ENCODE results near the gene HDGFL1. TPM values are rescaled to one million over a fixed set of nuclear protein-coding genes. Genes with fewer than 3 reads are reported as not detected.

HDGFL1 gene
- total RNA-seq (not detected), polyA plus RNA-seq (under 0.01 TPM)
- long read RNA-seq, donor 1: 0 reads
- long read RNA-seq, donor 2: 0 reads
- long read RNA-seq, donor 3: 0 reads
- long read RNA-seq, donor 4: 0 reads
- long read RNA-seq, donor 5: 0 reads
- long read RNA-seq, donor 6: 0 reads
- long read RNA-seq, donor 7: 0 reads
- long read RNA-seq, donor 8: 0 reads
- long read RNA-seq, donor 9: 0 reads
- long read RNA-seq, donor 10: 0 reads

DNA sequence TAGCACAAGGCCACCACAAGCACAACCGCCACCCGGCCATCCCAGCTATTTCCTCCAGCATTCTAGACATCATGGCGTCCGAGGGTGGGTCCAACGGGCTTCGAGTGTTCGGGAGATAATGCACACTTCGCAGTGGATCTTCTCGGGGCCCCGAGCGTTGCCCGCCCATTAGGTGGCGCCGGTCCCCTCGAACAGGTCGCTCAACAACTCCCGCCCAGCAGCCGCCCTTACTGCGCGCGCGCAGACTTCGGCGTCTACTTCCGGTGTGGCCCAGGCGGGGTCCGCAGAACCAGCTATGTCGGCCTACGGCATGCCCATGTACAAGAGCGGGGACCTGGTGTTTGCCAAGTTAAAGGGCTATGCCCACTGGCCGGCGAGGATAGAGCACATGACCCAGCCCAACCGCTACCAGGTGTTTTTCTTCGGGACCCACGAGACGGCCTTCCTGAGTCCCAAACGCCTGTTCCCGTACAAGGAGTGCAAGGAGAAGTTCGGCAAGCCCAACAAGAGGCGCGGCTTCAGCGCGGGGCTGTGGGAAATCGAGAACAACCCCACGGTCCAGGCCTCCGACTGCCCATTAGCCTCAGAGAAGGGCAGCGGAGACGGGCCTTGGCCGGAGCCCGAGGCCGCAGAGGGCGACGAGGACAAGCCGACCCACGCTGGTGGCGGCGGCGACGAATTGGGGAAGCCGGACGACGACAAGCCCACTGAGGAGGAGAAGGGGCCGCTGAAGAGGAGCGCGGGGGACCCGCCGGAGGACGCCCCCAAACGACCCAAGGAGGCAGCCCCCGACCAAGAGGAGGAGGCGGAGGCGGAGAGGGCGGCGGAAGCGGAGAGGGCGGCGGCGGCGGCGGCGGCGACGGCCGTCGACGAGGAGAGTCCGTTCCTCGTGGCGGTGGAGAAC lies at the start of gene HDGFL1:
Gene HDGFL1 (plus strand): TSS at position 286 of the 904 bp plus-strand sequence. CDS start 10 bp downstream, at position 296.
- no peak within 1 kb of the TSS for H3K4me3 ChIP-seq (ENCODE audit: low read length in 2 of 2)
- no peak within 1 kb of the TSS for H3K27ac ChIP-seq (ENCODE audit: low read depth in 1 of 2, low read length in 1 of 2)
- no peak for DNase-seq (ENCODE audit: low read depth in 6 of 9, low spot score in 9 of 9)
- 97% methylated on average over 89 of the region's 89 CpGs for WGBS
- H3K9me3 ChIP-seq (ENCODE audit: control insufficient read depth in 2 of 2, insufficient read depth in 1 of 2, low read length in 1 of 2): peaks cover 0 to 15% of the 10 kb centered on the region in 2 donors
- H3K4me1 ChIP-seq (ENCODE audit: control insufficient read depth in 2 of 2, insufficient read depth in 2 of 2, low read length in 2 of 2): no peaks in the 10 kb centered on the region
- no peaks in the 10 kb centered on the region for H3K36me3 ChIP-seq (ENCODE audit: control insufficient read depth in 2 of 2, insufficient read depth in 2 of 2, low read length in 1 of 2)
- H3K27me3 ChIP-seq (ENCODE audit: control insufficient read depth in 2 of 2, insufficient read depth in 1 of 2, low read length in 1 of 2): no peaks in the 10 kb centered on the region

DNA sequence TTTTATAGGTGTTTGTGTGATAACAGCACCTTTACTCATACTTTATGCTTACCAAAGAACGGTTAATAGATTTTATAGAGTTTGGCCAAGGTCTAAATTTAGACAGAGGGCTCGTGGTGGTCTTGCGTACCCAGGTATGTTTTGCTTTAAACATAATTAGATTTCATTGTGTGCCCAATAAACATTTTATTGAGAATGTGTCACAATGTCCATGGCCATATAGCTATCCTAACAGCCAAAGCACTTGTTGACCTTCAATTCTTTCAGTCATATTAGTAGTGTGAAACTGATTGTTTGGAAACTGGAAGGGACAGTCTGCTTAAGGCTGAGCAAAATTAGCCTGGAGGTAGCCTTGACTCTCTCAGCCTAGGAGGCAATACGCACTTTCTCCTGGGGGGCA lies 48.3 kb upstream of the HDGFL1 start:
- 98% methylated on average over 4 of the region's 4 CpGs for WGBS
- Histone ChIP-seq H3K36me3 (ENCODE audit: control insufficient read depth in 2 of 2, insufficient read depth in 2 of 2, low read length in 1 of 2) (no peaks in the 10 kb centered on the region), H3K27ac (ENCODE audit: low read depth in 1 of 2, low read length in 1 of 2) (no peak overlapping the region), H3K9me3 (ENCODE audit: control insufficient read depth in 2 of 2, insufficient read depth in 1 of 2, low read length in 1 of 2) (no peaks in the 10 kb centered on the region), H3K4me3 (ENCODE audit: low read length in 2 of 2) (no peak overlapping the region), H3K27me3 (ENCODE audit: control insufficient read depth in 2 of 2, insufficient read depth in 1 of 2, low read length in 1 of 2) (no peaks in the 10 kb centered on the region), H3K4me1 (ENCODE audit: control insufficient read depth in 2 of 2, insufficient read depth in 2 of 2, low read length in 2 of 2) (no peaks in the 10 kb centered on the region)
- DNase-seq (ENCODE audit: low read depth in 6 of 9, low spot score in 9 of 9): no peak

DNA sequence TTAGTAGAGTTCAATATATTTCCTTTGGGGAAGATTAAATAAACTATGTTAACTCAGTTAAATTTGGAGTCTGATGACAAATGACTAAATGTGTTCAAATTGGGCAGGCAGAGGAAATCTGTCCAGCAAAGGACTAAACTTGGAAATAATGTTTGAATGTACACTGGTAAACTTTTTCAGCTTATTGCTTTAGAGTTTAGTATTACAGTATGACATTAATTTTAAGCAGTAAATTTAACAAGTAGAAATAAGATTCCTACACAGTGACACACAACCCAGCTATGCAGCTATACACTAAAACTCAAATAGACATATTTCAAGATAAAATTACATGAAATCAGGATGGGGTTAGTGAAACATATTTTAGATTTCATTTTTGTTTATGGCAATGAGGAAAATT lies 42.6 kb upstream of the HDGFL1 start:
- Histone ChIP-seq H3K27me3 (ENCODE audit: control insufficient read depth in 2 of 2, insufficient read depth in 1 of 2, low read length in 1 of 2) (no peaks in the 10 kb centered on the region), H3K27ac (ENCODE audit: low read depth in 1 of 2, low read length in 1 of 2) (no peak overlapping the region), H3K9me3 (ENCODE audit: control insufficient read depth in 2 of 2, insufficient read depth in 1 of 2, low read length in 1 of 2) (no peaks in the 10 kb centered on the region), H3K4me3 (ENCODE audit: low read length in 2 of 2) (no peak overlapping the region), H3K4me1 (ENCODE audit: control insufficient read depth in 2 of 2, insufficient read depth in 2 of 2, low read length in 2 of 2) (no peaks in the 10 kb centered on the region), H3K36me3 (ENCODE audit: control insufficient read depth in 2 of 2, insufficient read depth in 2 of 2, low read length in 1 of 2) (no peaks in the 10 kb centered on the region)
- DNase-seq (ENCODE audit: low read depth in 6 of 9, low spot score in 9 of 9): no peak

DNA sequence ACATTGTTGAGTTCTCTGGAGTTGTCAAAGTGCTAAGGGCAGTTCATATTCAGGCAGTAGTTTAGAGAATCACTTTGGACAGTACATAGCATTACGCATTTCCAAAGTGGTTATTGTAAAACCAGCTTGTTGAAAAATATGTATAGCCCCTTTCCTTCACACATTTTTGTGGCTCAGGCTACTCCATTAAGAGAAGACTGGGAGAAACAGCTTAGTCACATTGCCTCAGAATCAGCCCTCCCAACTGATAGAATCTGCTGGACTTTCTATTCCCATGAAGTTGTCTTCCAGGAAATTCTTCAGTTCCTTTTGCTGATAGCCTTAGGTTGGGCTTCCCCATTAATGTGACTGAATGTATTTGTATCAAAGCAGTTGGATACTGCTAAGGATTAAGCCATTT lies 39.5 kb upstream of the HDGFL1 start:
- H3K27me3 ChIP-seq (ENCODE audit: control insufficient read depth in 2 of 2, insufficient read depth in 1 of 2, low read length in 1 of 2): no peaks in the 10 kb centered on the region
- H3K36me3 ChIP-seq (ENCODE audit: control insufficient read depth in 2 of 2, insufficient read depth in 2 of 2, low read length in 1 of 2): no peaks in the 10 kb centered on the region
- WGBS: 99% methylated on average over 1 of the region's 1 CpG
- no peak for DNase-seq (ENCODE audit: low read depth in 6 of 9, low spot score in 9 of 9)
- no peaks in the 10 kb centered on the region for H3K9me3 ChIP-seq (ENCODE audit: control insufficient read depth in 2 of 2, insufficient read depth in 1 of 2, low read length in 1 of 2)
- no peak overlapping the region for H3K27ac ChIP-seq (ENCODE audit: low read depth in 1 of 2, low read length in 1 of 2)
- H3K4me1 ChIP-seq (ENCODE audit: control insufficient read depth in 2 of 2, insufficient read depth in 2 of 2, low read length in 2 of 2): no peaks in the 10 kb centered on the region
- H3K4me3 ChIP-seq (ENCODE audit: low read length in 2 of 2): no peak overlapping the region

DNA sequence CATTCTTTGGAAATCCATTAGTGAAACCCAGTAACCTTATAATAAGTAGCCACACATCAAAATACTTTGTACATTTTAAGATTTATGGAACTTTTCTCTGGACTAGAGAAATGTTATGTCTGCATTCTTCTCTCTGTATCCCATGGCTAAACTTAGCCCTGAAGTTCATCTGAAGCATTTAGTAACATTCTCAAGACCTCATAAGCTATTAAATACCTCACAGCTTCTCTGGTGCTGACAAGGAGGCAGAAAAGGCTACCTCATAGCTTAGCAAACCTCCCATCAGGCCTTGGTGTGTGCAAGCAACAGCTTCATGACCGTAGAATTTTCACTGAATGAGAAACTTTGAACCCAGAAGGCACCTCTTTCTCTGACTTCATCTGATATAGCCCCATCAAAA lies 38.9 kb upstream of the HDGFL1 start:
- Histone ChIP-seq H3K27ac (ENCODE audit: low read depth in 1 of 2, low read length in 1 of 2) (no peak overlapping the region), H3K4me3 (ENCODE audit: low read length in 2 of 2) (no peak overlapping the region), H3K36me3 (ENCODE audit: control insufficient read depth in 2 of 2, insufficient read depth in 2 of 2, low read length in 1 of 2) (no peaks in the 10 kb centered on the region), H3K27me3 (ENCODE audit: control insufficient read depth in 2 of 2, insufficient read depth in 1 of 2, low read length in 1 of 2) (no peaks in the 10 kb centered on the region), H3K4me1 (ENCODE audit: control insufficient read depth in 2 of 2, insufficient read depth in 2 of 2, low read length in 2 of 2) (no peaks in the 10 kb centered on the region), H3K9me3 (ENCODE audit: control insufficient read depth in 2 of 2, insufficient read depth in 1 of 2, low read length in 1 of 2) (no peaks in the 10 kb centered on the region)
- WGBS: 51% methylated on average over 1 of the region's 1 CpG
- DNase-seq (ENCODE audit: low read depth in 6 of 9, low spot score in 9 of 9): no peak

DNA sequence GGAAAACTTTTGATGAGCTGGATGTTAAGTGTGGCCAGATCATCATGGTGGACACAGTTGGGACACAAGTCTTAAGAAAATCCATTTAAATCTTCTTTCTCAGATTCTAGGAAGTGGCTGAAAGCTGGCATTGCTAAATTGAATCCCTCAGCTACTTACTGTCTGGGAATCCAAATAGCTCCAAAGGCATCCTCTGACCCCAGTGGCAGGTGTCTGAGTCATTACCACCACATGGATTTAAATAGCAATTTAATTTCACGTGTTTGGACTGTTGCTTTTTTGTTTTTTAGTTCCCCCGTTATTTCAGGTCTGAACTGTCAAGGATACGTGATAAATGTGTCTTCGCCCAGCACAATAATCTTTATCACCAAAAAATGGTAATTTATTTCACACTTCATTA lies 33.2 kb upstream of the HDGFL1 start:
- WGBS: 96% methylated on average over 4 of the region's 4 CpGs
- DNase-seq (ENCODE audit: low read depth in 6 of 9, low spot score in 9 of 9): no peak
- H3K9me3 ChIP-seq (ENCODE audit: control insufficient read depth in 2 of 2, insufficient read depth in 1 of 2, low read length in 1 of 2): no peaks in the 10 kb centered on the region
- H3K27me3 ChIP-seq (ENCODE audit: control insufficient read depth in 2 of 2, insufficient read depth in 1 of 2, low read length in 1 of 2): no peaks in the 10 kb centered on the region
- no peaks in the 10 kb centered on the region for H3K4me1 ChIP-seq (ENCODE audit: control insufficient read depth in 2 of 2, insufficient read depth in 2 of 2, low read length in 2 of 2)
- H3K27ac ChIP-seq (ENCODE audit: low read depth in 1 of 2, low read length in 1 of 2): no peak overlapping the region
- no peak overlapping the region for H3K4me3 ChIP-seq (ENCODE audit: low read length in 2 of 2)
- no peaks in the 10 kb centered on the region for H3K36me3 ChIP-seq (ENCODE audit: control insufficient read depth in 2 of 2, insufficient read depth in 2 of 2, low read length in 1 of 2)

DNA sequence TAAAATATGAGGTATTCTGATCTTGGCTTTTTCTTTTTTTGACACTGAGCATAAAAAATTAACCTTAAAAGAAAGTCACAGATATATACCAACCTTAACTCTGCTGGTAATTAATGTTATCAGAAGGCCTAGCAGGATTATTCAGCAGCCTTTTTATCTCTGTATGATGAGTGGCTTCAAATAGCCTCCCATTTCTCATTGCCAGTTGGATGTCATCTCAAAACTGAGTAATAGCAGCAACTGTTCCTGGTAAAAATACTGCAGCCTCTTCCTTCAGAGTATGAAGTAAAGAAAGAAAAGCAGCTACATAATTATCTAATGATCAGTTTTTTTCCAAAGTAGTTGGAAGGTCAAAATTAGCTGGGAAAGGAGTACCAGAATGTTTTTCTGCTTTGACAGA lies 24.9 kb upstream of the HDGFL1 start:
- Histone ChIP-seq H3K27ac (ENCODE audit: low read depth in 1 of 2, low read length in 1 of 2) (no peak overlapping the region), H3K4me3 (ENCODE audit: low read length in 2 of 2) (no peak overlapping the region), H3K9me3 (ENCODE audit: control insufficient read depth in 2 of 2, insufficient read depth in 1 of 2, low read length in 1 of 2) (no peaks in the 10 kb centered on the region), H3K36me3 (ENCODE audit: control insufficient read depth in 2 of 2, insufficient read depth in 2 of 2, low read length in 1 of 2) (no peaks in the 10 kb centered on the region), H3K27me3 (ENCODE audit: control insufficient read depth in 2 of 2, insufficient read depth in 1 of 2, low read length in 1 of 2) (no peaks in the 10 kb centered on the region), H3K4me1 (ENCODE audit: control insufficient read depth in 2 of 2, insufficient read depth in 2 of 2, low read length in 2 of 2) (no peaks in the 10 kb centered on the region)
- no peak for DNase-seq (ENCODE audit: low read depth in 6 of 9, low spot score in 9 of 9)

DNA sequence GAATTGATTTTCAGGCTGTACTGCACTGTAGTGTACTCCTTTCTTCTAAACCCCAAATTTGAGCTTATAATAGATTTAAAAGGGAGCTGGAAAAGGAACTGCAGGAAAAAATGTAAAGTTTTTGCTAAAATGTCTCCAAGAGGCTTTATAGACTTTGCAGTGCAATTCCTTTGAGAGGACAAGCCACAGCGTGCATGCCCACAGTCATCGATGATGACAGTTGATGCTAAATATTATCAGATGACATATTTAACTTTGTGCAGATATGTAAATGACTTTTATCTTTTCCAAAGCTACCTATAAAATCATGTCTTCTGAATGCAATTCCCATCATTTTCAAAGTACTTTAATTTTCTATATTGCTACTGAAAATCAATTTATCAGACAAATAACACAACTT lies 24.3 kb upstream of the HDGFL1 start:
- no peaks in the 10 kb centered on the region for H3K4me1 ChIP-seq (ENCODE audit: control insufficient read depth in 2 of 2, insufficient read depth in 2 of 2, low read length in 2 of 2)
- no peak overlapping the region for H3K4me3 ChIP-seq (ENCODE audit: low read length in 2 of 2)
- H3K27ac ChIP-seq (ENCODE audit: low read depth in 1 of 2, low read length in 1 of 2): no peak overlapping the region
- no peak for DNase-seq (ENCODE audit: low read depth in 6 of 9, low spot score in 9 of 9)
- 95% methylated on average over 2 of the region's 2 CpGs for WGBS
- H3K9me3 ChIP-seq (ENCODE audit: control insufficient read depth in 2 of 2, insufficient read depth in 1 of 2, low read length in 1 of 2): no peaks in the 10 kb centered on the region
- H3K27me3 ChIP-seq (ENCODE audit: control insufficient read depth in 2 of 2, insufficient read depth in 1 of 2, low read length in 1 of 2): no peaks in the 10 kb centered on the region
- H3K36me3 ChIP-seq (ENCODE audit: control insufficient read depth in 2 of 2, insufficient read depth in 2 of 2, low read length in 1 of 2): no peaks in the 10 kb centered on the region

DNA sequence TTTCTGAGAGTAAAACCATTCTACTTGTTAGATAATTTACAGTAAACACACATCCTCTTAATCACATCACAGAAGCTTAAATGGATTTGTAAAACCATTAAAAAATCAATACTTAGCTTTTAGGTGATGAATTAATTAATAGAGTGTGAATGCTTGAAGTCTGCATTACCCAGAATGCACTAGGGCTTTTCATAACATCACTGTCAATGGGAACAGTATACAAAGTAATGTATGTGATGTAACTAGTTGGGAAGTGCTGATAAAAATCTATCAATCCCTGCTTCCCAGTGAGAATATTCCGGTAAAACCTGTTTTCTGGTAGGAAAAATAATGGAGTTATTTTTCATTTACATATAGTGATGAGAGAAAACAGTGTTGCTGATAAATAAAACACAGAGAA lies 23.1 kb upstream of the HDGFL1 start:
- H3K9me3 ChIP-seq (ENCODE audit: control insufficient read depth in 2 of 2, insufficient read depth in 1 of 2, low read length in 1 of 2): no peaks in the 10 kb centered on the region
- H3K4me1 ChIP-seq (ENCODE audit: control insufficient read depth in 2 of 2, insufficient read depth in 2 of 2, low read length in 2 of 2): no peaks in the 10 kb centered on the region
- no peak overlapping the region for H3K27ac ChIP-seq (ENCODE audit: low read depth in 1 of 2, low read length in 1 of 2)
- no peaks in the 10 kb centered on the region for H3K36me3 ChIP-seq (ENCODE audit: control insufficient read depth in 2 of 2, insufficient read depth in 2 of 2, low read length in 1 of 2)
- H3K4me3 ChIP-seq (ENCODE audit: low read length in 2 of 2): no peak overlapping the region
- WGBS: 97% methylated on average over 1 of the region's 1 CpG
- H3K27me3 ChIP-seq (ENCODE audit: control insufficient read depth in 2 of 2, insufficient read depth in 1 of 2, low read length in 1 of 2): no peaks in the 10 kb centered on the region
- DNase-seq (ENCODE audit: low read depth in 6 of 9, low spot score in 9 of 9): no peak

Data from thymus (tissue), 14 donors.